HL-60 (cell line): ENCODE data around the gene PRKCE.

Experiments
- DNase-seq, 2 experiments: peaks; one replicate each; pipeline ENCODE4 v3.0.0-alpha.2; 2010 to 2020; ENCODE audit warnings: low read depth in 1 of 2, low spot score in 1 of 2
- H3K27ac ChIP-seq: fragments of 250-450 bp; sonication (Bioruptor Pico); replicated peaks from 2 replicates; pipeline ENCODE4 v1.5.1; 2020; ENCODE audit warnings: mild to moderate bottlenecking, moderate library complexity
- H3K27me3 ChIP-seq: fragments of 250-450 bp; sonication (Bioruptor Pico); 2 replicates; pipeline ENCODE4 v1.5.1; 2021; ENCODE audit warnings: mild to moderate bottlenecking, moderate library complexity; ENCODE audit not compliant: insufficient read depth, poor library complexity, severe bottlenecking
- H3K4me3 ChIP-seq: replicated peaks from 2 replicates; pipeline ENCODE4 v1.5.1; 2011; ENCODE audit warnings: mild to moderate bottlenecking, control low read depth, low read length; ENCODE audit not compliant: insufficient read depth
- GABPA ChIP-seq: IDR thresholded peaks from 2 replicates; pipeline ENCODE4 v1.6.1; 2012; ENCODE audit warnings: low read depth
- POLR2AphosphoS5 ChIP-seq: IDR thresholded peaks from 2 replicates; pipeline ENCODE4 v1.6.1; 2012; ENCODE audit warnings: low read depth
- SPI1 ChIP-seq: IDR thresholded peaks from 2 replicates; pipeline ENCODE4 v1.6.1; 2012; ENCODE audit warnings: low read depth, mild to moderate bottlenecking, borderline replicate concordance
- TF ChIP-seq, protein P1 (sequence below): IDR thresholded peaks from 2 replicates; pipeline ENCODE4 v1.6.1; 2012; ENCODE audit warnings: low read depth; ENCODE audit not compliant: insufficient replicate concordance
- TF ChIP-seq, protein P2 (sequence below): IDR thresholded peaks from one replicate; pipeline ENCODE4 v1.5.1; 2011; ENCODE audit warnings: low read length, control low read depth, inconsistent platforms; ENCODE audit not compliant: insufficient read depth

The PRKCE gene

GRCh38 chr2:45650851-45651414 is 542 bp upstream of the PRKCE start:
- Histone ChIP-seq H3K27me3 (peaks cover 17% of the 10 kb centered on the region), H3K4me3 (peak overlapping the region; percentile 81), H3K27ac (peak overlapping the region; percentile 66)
- DNase-seq = peak; percentile 86 to 93
- TF ChIP-seq POLR2AphosphoS5 (peak; percentile 72), SPI1 (no peak), GABPA (peak; percentile 72)
- TF ChIP-seq, protein P1, sequence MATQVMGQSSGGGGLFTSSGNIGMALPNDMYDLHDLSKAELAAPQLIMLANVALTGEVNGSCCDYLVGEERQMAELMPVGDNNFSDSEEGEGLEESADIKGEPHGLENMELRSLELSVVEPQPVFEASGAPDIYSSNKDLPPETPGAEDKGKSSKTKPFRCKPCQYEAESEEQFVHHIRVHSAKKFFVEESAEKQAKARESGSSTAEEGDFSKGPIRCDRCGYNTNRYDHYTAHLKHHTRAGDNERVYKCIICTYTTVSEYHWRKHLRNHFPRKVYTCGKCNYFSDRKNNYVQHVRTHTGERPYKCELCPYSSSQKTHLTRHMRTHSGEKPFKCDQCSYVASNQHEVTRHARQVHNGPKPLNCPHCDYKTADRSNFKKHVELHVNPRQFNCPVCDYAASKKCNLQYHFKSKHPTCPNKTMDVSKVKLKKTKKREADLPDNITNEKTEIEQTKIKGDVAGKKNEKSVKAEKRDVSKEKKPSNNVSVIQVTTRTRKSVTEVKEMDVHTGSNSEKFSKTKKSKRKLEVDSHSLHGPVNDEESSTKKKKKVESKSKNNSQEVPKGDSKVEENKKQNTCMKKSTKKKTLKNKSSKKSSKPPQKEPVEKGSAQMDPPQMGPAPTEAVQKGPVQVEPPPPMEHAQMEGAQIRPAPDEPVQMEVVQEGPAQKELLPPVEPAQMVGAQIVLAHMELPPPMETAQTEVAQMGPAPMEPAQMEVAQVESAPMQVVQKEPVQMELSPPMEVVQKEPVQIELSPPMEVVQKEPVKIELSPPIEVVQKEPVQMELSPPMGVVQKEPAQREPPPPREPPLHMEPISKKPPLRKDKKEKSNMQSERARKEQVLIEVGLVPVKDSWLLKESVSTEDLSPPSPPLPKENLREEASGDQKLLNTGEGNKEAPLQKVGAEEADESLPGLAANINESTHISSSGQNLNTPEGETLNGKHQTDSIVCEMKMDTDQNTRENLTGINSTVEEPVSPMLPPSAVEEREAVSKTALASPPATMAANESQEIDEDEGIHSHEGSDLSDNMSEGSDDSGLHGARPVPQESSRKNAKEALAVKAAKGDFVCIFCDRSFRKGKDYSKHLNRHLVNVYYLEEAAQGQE = no peak

GRCh38 chr2:45652090-45653031 is 886 bp downstream of the PRKCE start:
- H3K27me3 ChIP-seq = peaks cover 17% of the 10 kb centered on the region
- no peak overlapping the region for H3K27ac ChIP-seq
- peak overlapping the region; percentile 81 for H3K4me3 ChIP-seq
- DNase-seq = peak in 1 of 2 experiments; percentile 14
- TF ChIP-seq GABPA (no peak), SPI1 (peak; percentile 21; the same call in 1 of the 2 replicates)

DNA sequence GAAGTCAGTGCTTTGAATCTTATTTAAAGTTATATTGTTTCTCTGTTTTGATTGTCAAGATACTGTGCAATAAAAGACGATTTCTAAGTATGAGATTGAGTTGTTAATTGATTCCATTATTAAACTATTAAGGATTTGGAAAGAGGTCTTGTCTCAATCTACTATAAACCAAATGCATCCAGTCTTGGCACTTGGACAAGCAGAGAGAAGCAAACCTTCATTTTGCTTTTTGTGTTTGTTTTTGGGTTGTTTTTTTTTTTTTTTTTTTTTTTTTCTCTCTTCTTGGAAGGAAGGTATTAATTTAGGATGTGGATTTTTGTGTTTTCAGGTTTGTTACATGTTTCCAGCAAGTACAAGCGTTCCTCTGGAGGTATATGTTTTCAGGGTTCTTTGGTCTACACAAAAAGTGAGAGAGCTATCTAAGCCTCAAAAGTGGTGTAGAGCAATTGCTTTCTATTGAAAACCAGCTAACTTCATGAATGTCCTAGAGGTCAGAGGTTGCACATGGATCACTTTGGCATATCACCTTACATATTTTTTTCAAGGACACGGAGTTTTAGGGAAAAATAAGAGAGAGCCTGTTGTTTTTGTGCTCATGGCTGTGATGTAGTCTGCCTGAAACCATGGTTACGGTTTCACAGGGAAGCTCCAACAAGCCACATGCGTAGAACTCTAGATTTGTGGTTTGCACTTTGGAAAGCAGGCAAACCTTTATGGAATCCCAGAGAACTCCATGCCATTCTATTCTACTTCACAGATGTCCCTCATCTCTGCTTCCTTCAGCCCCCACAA is 1.8 kb downstream of the PRKCE start:
- Histone ChIP-seq H3K27ac (no peak overlapping the region), H3K4me3 (no peak overlapping the region), H3K27me3 (peaks cover 17% of the 10 kb centered on the region)
- no peak for TF ChIP-seq SPI1
- TF ChIP-seq POLR2AphosphoS5 = no peak
- no peak for TF ChIP-seq GABPA
- TF ChIP-seq, protein P1 = no peak
- TF ChIP-seq, protein P2, sequence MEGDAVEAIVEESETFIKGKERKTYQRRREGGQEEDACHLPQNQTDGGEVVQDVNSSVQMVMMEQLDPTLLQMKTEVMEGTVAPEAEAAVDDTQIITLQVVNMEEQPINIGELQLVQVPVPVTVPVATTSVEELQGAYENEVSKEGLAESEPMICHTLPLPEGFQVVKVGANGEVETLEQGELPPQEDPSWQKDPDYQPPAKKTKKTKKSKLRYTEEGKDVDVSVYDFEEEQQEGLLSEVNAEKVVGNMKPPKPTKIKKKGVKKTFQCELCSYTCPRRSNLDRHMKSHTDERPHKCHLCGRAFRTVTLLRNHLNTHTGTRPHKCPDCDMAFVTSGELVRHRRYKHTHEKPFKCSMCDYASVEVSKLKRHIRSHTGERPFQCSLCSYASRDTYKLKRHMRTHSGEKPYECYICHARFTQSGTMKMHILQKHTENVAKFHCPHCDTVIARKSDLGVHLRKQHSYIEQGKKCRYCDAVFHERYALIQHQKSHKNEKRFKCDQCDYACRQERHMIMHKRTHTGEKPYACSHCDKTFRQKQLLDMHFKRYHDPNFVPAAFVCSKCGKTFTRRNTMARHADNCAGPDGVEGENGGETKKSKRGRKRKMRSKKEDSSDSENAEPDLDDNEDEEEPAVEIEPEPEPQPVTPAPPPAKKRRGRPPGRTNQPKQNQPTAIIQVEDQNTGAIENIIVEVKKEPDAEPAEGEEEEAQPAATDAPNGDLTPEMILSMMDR = no peak
- DNase-seq = no peak

DNA sequence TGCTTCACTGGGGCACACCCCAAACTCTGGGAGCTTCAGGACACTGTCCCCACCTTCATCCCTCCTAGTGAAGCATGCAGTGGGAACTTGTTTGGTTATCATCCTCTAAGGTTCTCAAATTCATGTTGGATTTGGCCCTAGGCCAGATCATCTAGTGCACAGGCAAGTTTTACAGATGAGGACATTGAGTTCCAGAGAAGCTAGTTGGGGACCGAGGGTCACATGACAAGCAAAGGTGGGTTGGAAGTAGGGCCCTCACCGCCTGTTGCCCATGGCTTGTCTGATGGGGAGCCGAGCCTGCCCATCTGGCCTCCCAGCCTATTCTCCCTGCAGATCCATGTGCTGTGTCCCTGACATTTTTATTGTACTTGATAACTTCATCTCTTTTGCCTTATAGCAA is 2.8 kb downstream of the PRKCE start:
- no peak for DNase-seq
- TF ChIP-seq, protein P2 = no peak
- no peak for TF ChIP-seq SPI1
- TF ChIP-seq, protein P1 = no peak
- no peak for TF ChIP-seq GABPA
- no peak for TF ChIP-seq POLR2AphosphoS5
- Histone ChIP-seq H3K27me3 (peaks cover 17% of the 10 kb centered on the region), H3K4me3 (no peak overlapping the region), H3K27ac (no peak overlapping the region)
